Measurements from ENCODE around the gene SMARCAL1. TPM values are rescaled to one million over a fixed set of nuclear protein-coding genes. Genes with fewer than 3 reads are reported as not detected.

SMARCAL1 gene
- total RNA-seq, 1 experiment from 2014 or later: 10.7 TPM

- peaks cover 2% of the 10 kb centered on the region for H3K36me3 ChIP-seq (replicated peaks; ENCODE audit: control insufficient read depth, insufficient read depth, low read length)
- no peak for DNase-seq
- H3K4me3 ChIP-seq (ENCODE audit: insufficient read depth, low read depth, low read length): no peak overlapping the region
- H3K27me3 ChIP-seq (ENCODE audit: control insufficient read depth, insufficient read depth, low read length): no peaks in the 10 kb centered on the region
Measured at GRCh38 chr2:216465579-216466195, 53.4 kb downstream of the SMARCAL1 start.

- Histone ChIP-seq H3K4me3 (ENCODE audit: insufficient read depth, low read depth, low read length) (no peak overlapping the region), H3K27me3 (ENCODE audit: control insufficient read depth, insufficient read depth, low read length) (no peaks in the 10 kb centered on the region), H3K36me3 (replicated peaks; ENCODE audit: control insufficient read depth, insufficient read depth, low read length) (peaks cover 2% of the 10 kb centered on the region)
- DNase-seq: no peak
Measured at GRCh38 chr2:216467845-216468244, 55.6 kb downstream of the SMARCAL1 start.

- no peak overlapping the region for H3K4me3 ChIP-seq (ENCODE audit: insufficient read depth, low read depth, low read length)
- H3K27me3 ChIP-seq (ENCODE audit: control insufficient read depth, insufficient read depth, low read length): no peaks in the 10 kb centered on the region
- DNase-seq: no peak
- H3K36me3 ChIP-seq (replicated peaks; ENCODE audit: control insufficient read depth, insufficient read depth, low read length): peaks cover 2% of the 10 kb centered on the region
Measured at GRCh38 chr2:216469661-216470060, 57.4 kb downstream of the SMARCAL1 start.

- Histone ChIP-seq H3K27me3 (ENCODE audit: control insufficient read depth, insufficient read depth, low read length) (no peaks in the 10 kb centered on the region), H3K4me3 (ENCODE audit: insufficient read depth, low read depth, low read length) (no peak overlapping the region), H3K36me3 (replicated peaks; ENCODE audit: control insufficient read depth, insufficient read depth, low read length) (no peaks in the 10 kb centered on the region; the same call in none of the 2 replicates)
- no peak for DNase-seq
Measured at GRCh38 chr2:216473187-216473586, 60.9 kb downstream of the SMARCAL1 start.

- Histone ChIP-seq H3K4me3 (ENCODE audit: insufficient read depth, low read depth, low read length) (no peak overlapping the region), H3K27me3 (ENCODE audit: control insufficient read depth, insufficient read depth, low read length) (no peaks in the 10 kb centered on the region), H3K36me3 (replicated peaks; ENCODE audit: control insufficient read depth, insufficient read depth, low read length) (peaks cover 3% of the 10 kb centered on the region)
- DNase-seq: no peak
Measured at GRCh38 chr2:216474925-216475670, 62.8 kb downstream of the SMARCAL1 start.

DNA sequence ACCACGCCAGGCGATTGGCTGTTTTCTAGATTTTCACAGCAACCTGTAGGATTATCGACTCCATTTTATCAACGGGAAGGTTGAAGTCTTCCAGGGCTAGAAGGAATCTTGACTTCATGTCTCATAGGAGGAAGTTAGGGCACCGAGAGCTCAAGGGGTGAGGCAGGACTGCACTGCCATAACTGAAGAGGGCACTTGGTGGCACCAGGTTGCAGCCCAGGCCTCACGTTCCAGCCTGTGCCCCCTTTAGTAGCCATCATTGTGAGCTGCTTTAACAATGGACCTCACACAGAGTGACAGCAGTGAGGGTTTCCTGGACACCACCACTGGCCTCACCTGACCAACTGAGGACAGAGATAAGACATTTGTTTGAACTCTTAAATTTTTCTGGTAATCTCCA is 63.5 kb downstream of the SMARCAL1 start:
- H3K36me3 ChIP-seq (replicated peaks; ENCODE audit: control insufficient read depth, insufficient read depth, low read length): peaks cover 3% of the 10 kb centered on the region

DNA sequence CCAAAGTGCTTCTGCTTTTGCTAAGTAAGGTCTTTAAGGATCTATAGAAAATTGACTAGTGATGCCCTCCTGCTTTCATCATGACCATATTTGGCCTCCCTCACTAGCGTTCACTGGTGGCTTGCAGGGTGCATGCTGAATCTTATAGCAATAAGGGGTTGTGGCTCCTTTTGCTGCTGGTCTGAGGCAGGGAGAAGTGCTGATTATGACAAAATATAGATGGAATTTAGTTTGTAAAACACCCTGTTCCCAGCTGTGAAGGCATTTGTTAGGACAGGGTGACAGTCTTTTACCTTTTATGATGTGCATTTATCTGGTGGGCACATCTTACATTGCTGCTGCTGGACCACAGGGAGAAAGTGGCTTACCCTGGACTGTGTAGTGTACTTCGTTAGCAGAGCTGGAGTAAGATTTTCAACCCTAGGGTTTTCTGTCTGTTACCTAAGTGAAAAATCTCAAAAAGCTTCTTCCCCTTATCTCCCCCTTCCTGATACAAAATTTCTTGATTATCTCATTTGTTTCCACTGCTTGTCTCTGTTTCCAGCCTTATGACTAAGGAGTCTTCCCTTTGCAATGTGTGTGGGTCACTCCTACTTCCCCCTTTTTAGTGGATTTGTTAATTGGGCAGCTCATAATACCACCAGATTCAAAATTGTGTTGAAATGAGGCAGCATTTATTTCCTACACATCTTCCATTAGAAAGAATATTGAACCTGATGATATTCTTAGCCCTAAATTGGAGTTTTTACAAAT is 65.2 kb downstream of the SMARCAL1 start:
- peaks cover 3% of the 10 kb centered on the region for H3K36me3 ChIP-seq (replicated peaks; ENCODE audit: control insufficient read depth, insufficient read depth, low read length)
- no peak overlapping the region for H3K4me3 ChIP-seq (ENCODE audit: insufficient read depth, low read depth, low read length)
- H3K27me3 ChIP-seq (ENCODE audit: control insufficient read depth, insufficient read depth, low read length): no peaks in the 10 kb centered on the region
- DNase-seq: no peak

More for the DNA sequence above, 63.5 kb downstream of the SMARCAL1 start:
- no peaks in the 10 kb centered on the region for H3K27me3 ChIP-seq (ENCODE audit: control insufficient read depth, insufficient read depth, low read length)
- no peak for DNase-seq
- H3K4me3 ChIP-seq (ENCODE audit: insufficient read depth, low read depth, low read length): no peak overlapping the region

DNA sequence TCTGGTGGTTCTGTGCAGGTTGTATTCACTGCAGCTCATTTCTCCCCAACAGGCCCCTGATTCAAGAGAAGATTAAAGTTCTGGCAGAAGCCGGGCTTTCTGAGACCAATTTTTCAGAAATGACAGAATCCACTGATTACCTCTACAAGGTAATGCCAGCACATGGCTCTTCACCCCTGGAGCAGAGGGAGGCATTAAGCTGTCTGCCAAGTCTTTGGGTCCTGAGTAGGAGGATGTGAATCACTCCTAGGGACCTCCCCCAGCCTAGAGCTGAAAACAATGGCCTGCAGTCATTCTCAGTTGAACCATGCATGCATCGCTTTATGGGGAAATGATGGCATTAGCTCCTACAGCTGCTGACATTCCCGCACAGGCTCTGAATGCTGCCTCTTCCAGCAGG is 65.9 kb downstream of the SMARCAL1 start:
- peaks cover 3% of the 10 kb centered on the region for H3K36me3 ChIP-seq (replicated peaks; ENCODE audit: control insufficient read depth, insufficient read depth, low read length)
- no peak overlapping the region for H3K4me3 ChIP-seq (ENCODE audit: insufficient read depth, low read depth, low read length)
- no peak for DNase-seq

DNA sequence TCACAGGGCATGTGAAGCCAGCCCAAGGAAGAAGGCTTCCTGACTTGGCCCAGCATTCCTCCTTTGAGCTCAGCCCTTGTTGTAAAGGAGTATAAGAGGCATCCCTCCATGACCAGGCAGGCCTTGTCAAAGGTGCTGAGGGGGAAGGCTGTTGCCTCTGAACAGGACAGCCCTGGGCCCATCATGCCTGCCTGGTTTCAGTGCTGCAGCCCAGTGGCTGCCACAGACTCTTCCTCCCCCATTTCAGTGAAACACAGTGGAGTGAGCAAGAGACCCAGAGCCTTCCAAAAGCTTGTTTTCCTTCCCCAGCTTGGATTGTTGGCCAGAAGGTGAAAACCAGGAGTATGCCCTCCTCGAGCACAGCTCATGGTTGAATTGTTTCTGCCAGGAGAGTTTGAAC is 66.5 kb downstream of the SMARCAL1 start:
- Histone ChIP-seq H3K36me3 (replicated peaks; ENCODE audit: control insufficient read depth, insufficient read depth, low read length) (peaks cover 3% of the 10 kb centered on the region), H3K4me3 (ENCODE audit: insufficient read depth, low read depth, low read length) (no peak overlapping the region), H3K27me3 (ENCODE audit: control insufficient read depth, insufficient read depth, low read length) (no peaks in the 10 kb centered on the region)
- no peak for DNase-seq

More for the DNA sequence above, 65.9 kb downstream of the SMARCAL1 start:
- H3K27me3 ChIP-seq (ENCODE audit: control insufficient read depth, insufficient read depth, low read length): no peaks in the 10 kb centered on the region

DNA sequence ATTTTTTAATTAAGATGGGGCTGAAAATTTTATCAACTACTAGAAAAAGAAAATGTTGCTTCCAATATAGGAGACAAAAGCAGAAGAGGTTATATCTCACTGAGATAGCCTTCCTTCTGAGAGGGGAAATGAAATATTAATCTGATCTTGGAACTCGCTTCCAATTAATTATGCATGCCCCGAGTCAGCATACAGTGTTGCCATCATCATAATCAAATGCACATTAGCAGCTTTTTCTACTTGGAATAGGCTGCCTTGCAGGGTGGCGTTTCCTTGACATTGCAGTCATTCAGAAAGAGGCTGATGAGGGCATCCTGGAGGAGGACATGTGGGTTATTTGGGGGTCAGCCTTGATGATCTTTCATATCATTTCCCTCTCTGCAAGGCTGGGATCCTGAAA is 67.9 kb downstream of the SMARCAL1 start:
- no peak overlapping the region for H3K4me3 ChIP-seq (ENCODE audit: insufficient read depth, low read depth, low read length)
- peaks cover 3% of the 10 kb centered on the region for H3K36me3 ChIP-seq (replicated peaks; ENCODE audit: control insufficient read depth, insufficient read depth, low read length)
- no peaks in the 10 kb centered on the region for H3K27me3 ChIP-seq (ENCODE audit: control insufficient read depth, insufficient read depth, low read length)
- DNase-seq: no peak

GRCh38 chr2:216482640-216483039 is 70.4 kb downstream of the SMARCAL1 start:
- DNase-seq: no peak
- H3K4me3 ChIP-seq (ENCODE audit: insufficient read depth, low read depth, low read length): no peak overlapping the region
- no peaks in the 10 kb centered on the region for H3K27me3 ChIP-seq (ENCODE audit: control insufficient read depth, insufficient read depth, low read length)
- peaks cover 3% of the 10 kb centered on the region for H3K36me3 ChIP-seq (replicated peaks; ENCODE audit: control insufficient read depth, insufficient read depth, low read length)

DNA sequence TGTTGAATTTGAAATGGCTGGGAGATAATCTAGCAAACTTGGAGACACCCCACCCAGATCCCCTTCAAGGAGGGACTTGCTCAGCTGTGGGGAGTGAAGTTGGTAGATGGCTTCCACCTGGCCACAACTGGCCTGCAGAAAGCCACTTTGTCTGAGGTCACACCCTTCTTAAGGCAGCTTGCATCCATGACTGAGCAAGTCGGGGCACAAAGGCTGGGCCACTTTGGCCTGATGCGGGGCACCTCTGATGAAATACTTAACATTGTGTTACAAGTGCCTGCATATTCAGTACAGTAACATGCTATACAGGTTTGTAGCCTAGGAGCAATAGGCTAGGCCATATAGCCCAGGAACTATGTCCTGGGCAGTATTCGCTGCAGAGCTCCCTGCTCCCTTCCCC is 73.0 kb downstream of the SMARCAL1 start:
- H3K4me3 ChIP-seq (ENCODE audit: insufficient read depth, low read depth, low read length): no peak overlapping the region
- H3K36me3 ChIP-seq (replicated peaks; ENCODE audit: control insufficient read depth, insufficient read depth, low read length): no peaks in the 10 kb centered on the region
- no peaks in the 10 kb centered on the region for H3K27me3 ChIP-seq (ENCODE audit: control insufficient read depth, insufficient read depth, low read length)
- no peak for DNase-seq

DNA sequence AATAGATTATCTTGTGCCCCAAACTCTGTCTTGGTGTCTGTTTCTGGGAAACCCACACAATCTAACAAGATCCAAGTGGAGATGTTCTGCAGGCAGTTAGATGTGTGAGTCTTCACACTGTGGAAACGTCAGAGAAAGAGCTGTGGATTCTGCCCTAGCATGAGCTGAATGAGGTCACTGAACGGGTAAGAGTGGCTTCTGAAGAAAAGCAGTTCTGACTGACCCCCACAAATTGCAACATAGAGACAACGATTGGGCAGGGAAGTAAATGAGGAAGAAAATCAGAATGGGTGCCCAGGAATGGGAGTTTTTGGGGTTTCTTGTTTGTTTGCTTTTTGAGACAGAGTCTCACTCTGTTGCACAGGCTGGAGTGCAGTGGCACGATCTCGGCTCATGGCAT is 73.5 kb downstream of the SMARCAL1 start:
- DNase-seq: no peak
- H3K4me3 ChIP-seq (ENCODE audit: insufficient read depth, low read depth, low read length): no peak overlapping the region
- H3K27me3 ChIP-seq (ENCODE audit: control insufficient read depth, insufficient read depth, low read length): no peaks in the 10 kb centered on the region
- H3K36me3 ChIP-seq (replicated peaks; ENCODE audit: control insufficient read depth, insufficient read depth, low read length): no peaks in the 10 kb centered on the region

GRCh38 chr2:216486271-216486670 is 74.0 kb downstream of the SMARCAL1 start:
- H3K27me3 ChIP-seq (ENCODE audit: control insufficient read depth, insufficient read depth, low read length): no peaks in the 10 kb centered on the region
- no peak for DNase-seq

GRCh38 chr2:216486708-216487107 is 74.4 kb downstream of the SMARCAL1 start:
- no peak overlapping the region for H3K4me3 ChIP-seq (ENCODE audit: insufficient read depth, low read depth, low read length)
- H3K36me3 ChIP-seq (replicated peaks; ENCODE audit: control insufficient read depth, insufficient read depth, low read length): no peaks in the 10 kb centered on the region
- DNase-seq: no peak
- H3K27me3 ChIP-seq (ENCODE audit: control insufficient read depth, insufficient read depth, low read length): no peaks in the 10 kb centered on the region

More at GRCh38 chr2:216486271-216486670, 74.0 kb downstream of the SMARCAL1 start:
- Histone ChIP-seq H3K4me3 (ENCODE audit: insufficient read depth, low read depth, low read length) (no peak overlapping the region), H3K36me3 (replicated peaks; ENCODE audit: control insufficient read depth, insufficient read depth, low read length) (no peaks in the 10 kb centered on the region)
